Testis (tissue), 3 donors: Measurements from ENCODE around the gene TAAR8. TPM values are rescaled to one million over a fixed set of nuclear protein-coding genes. Genes with fewer than 3 reads are reported as not detected.

Experiments
- DNase-seq: peaks from one replicate; pipeline ENCODE4 v3.0.0-alpha.2; 2019
- H3K27ac ChIP-seq, 2 donors: fragments of 200-600 bp; sonication (generic); one replicate each; pipeline ENCODE4 v1.5.1; 2019
- H3K27me3 ChIP-seq: fragments of 200-600 bp; sonication (generic); one replicate; pipeline ENCODE4 v1.5.1; 2019
- H3K36me3 ChIP-seq: fragments of 200-600 bp; sonication (generic); one replicate; pipeline ENCODE4 v1.5.1; 2017; ENCODE audit warnings: low read depth; ENCODE audit errors: missing control alignments
- H3K4me1 ChIP-seq: fragments of 200-600 bp; sonication (generic); one replicate; pipeline ENCODE4 v1.5.1; 2019
- H3K4me3 ChIP-seq, 2 donors: fragments of 200-600 bp; sonication (generic); one replicate each; pipeline ENCODE4 v1.5.1; 2017 to 2019
- H3K9me3 ChIP-seq: fragments of 200-600 bp; sonication (generic); one replicate; pipeline ENCODE4 v1.5.1; 2017
- CTCF ChIP-seq, 3 experiments: fragments of 450-650 bp in 2 of 3; fragments of 200-600 bp in 1 of 3; sonication (generic) in 1 of 3; IDR thresholded peaks; one replicate each; pipeline ENCODE4 v1.5.1; 2016 to 2019; ENCODE audit warnings: antibody characterized with exemption in 3 of 3, mild to moderate bottlenecking in 2 of 3, moderate library complexity in 1 of 3
- POLR2A ChIP-seq: fragments of 450-650 bp; IDR thresholded peaks from one replicate; pipeline ENCODE4 v1.6.1; 2017; ENCODE audit warnings: antibody characterized with exemption, mild to moderate bottlenecking, moderate library complexity
- WGBS, 2 donors: methylation state at CpG; one replicate each; pipeline ENCODE4 v1.1.5; 2018; 5-methylcytosine and 5-hydroxymethylcytosine counted together
- intact Hi-C: fragments of 100-400 bp; cut with DNase I; formaldehyde crosslinking; loops from one replicate; pipeline ENCODE4 v1.15.1; 2023; ENCODE audit warnings: low total_unique reads
- polyA plus RNA-seq: library from polyadenylated mRNA; stranded (reverse); fragments of 350-450 nt; fragmentation: Illumina TruSeq; extraction: RNeasy Lipid Tissue Mini Kit (QIAGEN cat#74804); gene quantifications from one replicate; pipeline ENCODE4 v1.2.3, GENCODE V29; 2014; ENCODE audit warnings: low read depth, low replicate concordance; ENCODE audit not compliant: insufficient read depth
- total RNA-seq, 2 donors: library from RNA; depleted of rRNA; stranded (reverse); fragments of >200 nt; gene quantifications; one replicate each; pipeline ENCODE4 v1.2.3, GENCODE V29; 2016

The TAAR8 gene
- total and polyA plus RNA-seq, 3 donors from 2014 or later: not detected

DNA sequence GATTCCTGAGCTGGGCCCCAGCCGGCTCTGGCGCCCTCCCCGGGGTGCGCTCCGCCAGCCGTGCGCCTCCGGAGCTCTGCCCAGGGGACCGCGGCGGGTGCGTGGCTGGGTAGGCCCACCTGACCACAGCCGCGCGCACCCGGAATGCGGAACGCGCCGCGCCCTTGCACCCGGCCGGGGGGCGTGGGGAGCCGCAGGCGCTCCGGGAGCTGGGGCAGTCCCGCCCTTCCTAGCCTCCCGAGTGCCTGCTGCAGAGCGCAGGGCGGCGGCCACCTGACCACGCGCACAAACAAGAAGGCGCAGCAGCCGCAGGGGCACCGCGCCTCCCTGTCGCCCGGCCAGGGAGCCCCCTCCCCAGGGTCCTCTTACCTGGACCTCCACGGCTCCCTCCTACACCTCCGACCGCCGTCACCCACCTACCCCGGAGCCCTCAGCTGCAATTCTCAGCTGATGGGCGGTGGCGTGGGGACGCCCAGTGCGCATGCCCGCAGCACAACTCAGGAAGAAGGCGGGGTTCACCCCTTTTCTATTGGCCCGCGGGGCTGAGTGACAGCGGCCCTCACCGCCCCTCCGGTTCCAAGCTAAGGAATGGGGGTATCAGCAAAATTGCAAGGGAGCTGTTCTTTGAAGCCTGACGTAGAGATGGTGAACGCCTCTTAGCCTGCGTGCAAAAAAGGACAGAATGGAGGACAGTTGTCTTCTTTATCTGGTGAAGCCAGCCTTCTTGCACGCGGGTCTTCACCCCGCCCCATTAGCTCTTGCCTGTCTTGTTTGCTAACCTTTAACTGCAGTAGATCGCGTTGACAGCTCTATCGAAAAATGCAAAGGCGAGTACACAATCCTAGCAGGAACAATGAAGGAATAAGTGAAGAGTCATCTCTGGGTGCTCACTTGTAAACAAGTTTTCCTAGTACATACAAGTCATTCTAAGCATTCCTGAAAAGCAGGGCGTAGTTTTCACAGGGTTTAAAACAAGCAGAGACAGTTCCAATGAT, 39.5 kb upstream of the TAAR8 start, which contains the start of gene STX7:
Gene STX7 (minus strand): TSS at position 479 of the 995 bp plus-strand sequence. CDS start 9,586 bp downstream, outside the sequence.
- intact Hi-C loops: no loop called here
- no peaks in the 10 kb centered on the region for H3K27me3 ChIP-seq
- peak within 1 kb of the TSS; percentile 76 to 93 for H3K4me3 ChIP-seq
- TF ChIP-seq CTCF (IDR thresholded peaks at IDR 0.05) (no peak), POLR2A (peak; percentile 69)
- no peaks in the 10 kb centered on the region for H3K9me3 ChIP-seq
- no peaks in the 10 kb centered on the region for H3K36me3 ChIP-seq
- H3K4me1 ChIP-seq: peaks cover 10% of the 10 kb centered on the region
- DNase-seq: peak; percentile 93
- WGBS, 2 donors: 1% methylated on average over 8 to 57 of the region's 67 CpGs
- H3K27ac ChIP-seq: peak within 1 kb of the TSS; percentile 64 to 75

GRCh38 chr6:132513831-132514545, 38.5 kb upstream of the TAAR8 start:
- Histone ChIP-seq H3K27me3 (no peaks in the 10 kb centered on the region), H3K4me1 (peaks cover 10% of the 10 kb centered on the region), H3K36me3 (no peaks in the 10 kb centered on the region), H3K27ac (peak overlapping the region; percentile 64 to 75), H3K9me3 (no peaks in the 10 kb centered on the region), H3K4me3 (peak overlapping the region in 1 of 2 donors; percentile 76)
- intact Hi-C loops: no loop called here
- WGBS, 2 donors: 35 to 46% methylated on average over 3 of the region's 3 CpGs
- TF ChIP-seq POLR2A (no peak), CTCF (IDR thresholded peaks at IDR 0.05) (no peak)
- no peak for DNase-seq

- no peaks in the 10 kb centered on the region for H3K27me3 ChIP-seq
- peaks cover 10% of the 10 kb centered on the region for H3K4me1 ChIP-seq
- no peak overlapping the region for H3K27ac ChIP-seq
- DNase-seq: no peak
- intact Hi-C loops: no loop called here
- no peak overlapping the region for H3K4me3 ChIP-seq
- H3K9me3 ChIP-seq: no peaks in the 10 kb centered on the region
- no peaks in the 10 kb centered on the region for H3K36me3 ChIP-seq
- TF ChIP-seq CTCF (IDR thresholded peaks at IDR 0.05) (no peak), POLR2A (no peak)
- 83 to 84% methylated on average over 2 of the region's 2 CpGs for WGBS, 2 donors
Measured at GRCh38 chr6:132515386-132515785, 37.1 kb upstream of the TAAR8 start.

GRCh38 chr6:132520953-132521352, 31.5 kb upstream of the TAAR8 start:
- no peak for DNase-seq
- Histone ChIP-seq H3K9me3 (no peaks in the 10 kb centered on the region), H3K4me1 (no peaks in the 10 kb centered on the region), H3K27ac (no peak overlapping the region), H3K4me3 (no peak overlapping the region), H3K36me3 (no peaks in the 10 kb centered on the region), H3K27me3 (no peaks in the 10 kb centered on the region)
- TF ChIP-seq POLR2A (no peak), CTCF (IDR thresholded peaks at IDR 0.05) (no peak)
- 60 to 69% methylated on average over 2 of the region's 2 CpGs for WGBS, 2 donors
- intact Hi-C loops: no loop called here
